GM12873 (cell line): ENCODE results near the gene RCAN3.

ENCODE experiments used
- TF ChIP-seq, protein P1 (sequence below): IDR thresholded peaks from 2 replicates; pipeline ENCODE4 v1.5.1; 2012; ENCODE audit warnings: low read depth, mild to moderate bottlenecking, moderate library complexity, low read length, control low read depth; ENCODE audit not compliant: insufficient read depth; ENCODE audit errors: missing control alignments

RCAN3 gene

DNA sequence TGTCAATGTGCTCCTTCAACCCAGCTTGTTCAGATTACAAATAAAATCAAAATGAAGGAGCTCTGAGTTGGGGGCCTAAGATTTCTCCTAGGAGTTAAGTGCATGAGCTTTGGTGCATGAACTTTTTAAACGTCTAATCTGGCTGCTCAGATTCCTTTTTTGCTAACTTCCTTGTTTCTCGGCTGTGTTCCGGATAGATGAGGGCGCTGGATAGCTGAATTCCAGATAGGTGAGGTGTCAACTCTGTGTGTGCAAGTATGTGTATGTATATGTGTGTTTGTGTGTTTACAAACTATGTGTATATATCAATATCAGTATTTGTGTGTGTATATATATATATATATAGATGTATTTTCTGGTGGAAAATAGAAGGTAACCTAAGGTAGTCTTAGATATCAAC lies 37.5 kb upstream of the RCAN3 start:
- TF ChIP-seq, protein P1, sequence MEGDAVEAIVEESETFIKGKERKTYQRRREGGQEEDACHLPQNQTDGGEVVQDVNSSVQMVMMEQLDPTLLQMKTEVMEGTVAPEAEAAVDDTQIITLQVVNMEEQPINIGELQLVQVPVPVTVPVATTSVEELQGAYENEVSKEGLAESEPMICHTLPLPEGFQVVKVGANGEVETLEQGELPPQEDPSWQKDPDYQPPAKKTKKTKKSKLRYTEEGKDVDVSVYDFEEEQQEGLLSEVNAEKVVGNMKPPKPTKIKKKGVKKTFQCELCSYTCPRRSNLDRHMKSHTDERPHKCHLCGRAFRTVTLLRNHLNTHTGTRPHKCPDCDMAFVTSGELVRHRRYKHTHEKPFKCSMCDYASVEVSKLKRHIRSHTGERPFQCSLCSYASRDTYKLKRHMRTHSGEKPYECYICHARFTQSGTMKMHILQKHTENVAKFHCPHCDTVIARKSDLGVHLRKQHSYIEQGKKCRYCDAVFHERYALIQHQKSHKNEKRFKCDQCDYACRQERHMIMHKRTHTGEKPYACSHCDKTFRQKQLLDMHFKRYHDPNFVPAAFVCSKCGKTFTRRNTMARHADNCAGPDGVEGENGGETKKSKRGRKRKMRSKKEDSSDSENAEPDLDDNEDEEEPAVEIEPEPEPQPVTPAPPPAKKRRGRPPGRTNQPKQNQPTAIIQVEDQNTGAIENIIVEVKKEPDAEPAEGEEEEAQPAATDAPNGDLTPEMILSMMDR = no peak

DNA sequence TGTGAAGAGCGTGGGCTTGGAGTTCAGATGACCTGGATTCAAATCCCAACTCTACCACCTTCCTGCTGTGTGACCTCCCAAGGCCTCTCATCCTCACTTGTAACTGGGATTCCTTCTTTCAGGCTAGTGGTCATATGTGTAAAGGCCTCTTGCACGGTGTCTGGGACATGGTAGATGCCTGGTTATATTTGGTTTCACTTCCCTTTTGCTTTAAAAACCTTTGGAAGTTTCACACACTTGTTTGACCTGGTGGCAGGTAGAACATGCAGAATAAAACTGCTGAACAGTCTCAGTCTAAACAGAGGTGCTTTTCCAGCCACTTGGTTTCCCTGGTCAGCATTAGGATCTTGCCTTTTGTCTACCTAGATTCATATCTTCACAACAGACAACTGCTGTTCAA lies 37.0 kb upstream of the RCAN3 start:
- TF ChIP-seq, protein P1 = no peak

GRCh38 chr1:24468685-24469316 lies 33.8 kb upstream of the RCAN3 start:
- TF ChIP-seq, protein P1 = no peak

DNA sequence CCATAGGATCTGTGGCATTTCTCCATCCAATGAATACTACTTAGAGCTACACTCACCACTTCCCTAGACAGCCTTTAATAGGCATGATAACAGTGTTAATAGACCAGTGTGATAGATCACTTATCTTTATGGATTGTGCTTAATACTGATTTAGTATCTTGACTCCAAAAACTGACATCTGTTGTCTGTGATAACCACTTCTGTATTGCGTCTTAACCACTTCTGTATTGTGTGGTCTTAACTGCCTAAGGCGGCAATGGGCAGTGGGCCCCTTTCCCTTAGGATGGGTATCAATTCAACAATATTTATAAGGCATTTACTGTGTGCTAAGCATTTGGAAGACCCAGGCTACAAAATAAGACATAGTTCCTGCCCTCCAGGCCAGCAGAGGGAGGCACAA lies 32.0 kb upstream of the RCAN3 start:
- TF ChIP-seq, protein P1 = no peak

- TF ChIP-seq, protein P1 = no peak
Observed at GRCh38 chr1:24472527-24473251, 29.9 kb upstream of the RCAN3 start.

DNA sequence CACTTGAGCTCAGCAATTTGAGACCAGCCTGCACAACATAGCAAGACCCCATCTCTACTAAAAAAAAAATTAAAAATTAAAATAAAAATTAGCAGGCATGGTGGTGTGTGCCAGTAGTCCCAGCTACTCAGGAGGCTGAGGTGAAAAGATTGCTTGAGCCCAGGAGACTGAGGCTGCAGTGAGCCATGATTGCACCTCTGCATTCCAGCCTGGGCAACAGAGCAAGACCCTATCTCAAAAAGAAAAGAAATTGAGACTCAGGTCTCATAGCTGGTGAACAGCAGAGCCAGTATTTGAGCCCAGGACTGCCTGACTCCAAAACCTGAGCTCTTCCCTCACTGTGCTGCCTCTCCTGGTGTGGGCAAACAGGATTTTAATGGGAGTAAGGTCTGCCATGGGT lies 28.4 kb upstream of the RCAN3 start:
- TF ChIP-seq, protein P1 = no peak

DNA sequence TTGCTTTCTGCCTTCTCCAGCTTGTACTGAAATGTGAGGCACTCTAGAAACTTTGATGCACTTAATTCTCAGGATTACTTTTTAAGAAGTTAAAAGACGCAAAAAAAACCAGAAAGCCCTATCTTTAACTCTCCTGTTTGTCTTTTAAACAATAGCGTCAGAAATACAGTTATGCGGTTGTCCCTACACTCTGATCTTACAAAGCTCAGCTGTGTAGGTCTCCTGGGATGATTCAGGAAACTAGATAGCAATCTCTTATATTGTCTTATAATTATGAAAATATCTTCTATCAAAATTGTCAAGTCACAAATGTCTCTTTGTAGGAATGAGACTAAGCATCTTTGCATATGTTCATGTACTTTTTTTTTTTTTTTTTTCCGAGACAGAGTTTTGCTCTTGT lies 26.9 kb upstream of the RCAN3 start:
- TF ChIP-seq, protein P1 = no peak
